AG20443 (cell line): ENCODE results near the gene LRRC7.

Source experiments
- DNase-seq: peaks from one replicate; pipeline ENCODE4 v3.0.0; 2012; ENCODE audit warnings: low spot score, mixed read lengths

The LRRC7 gene

DNA sequence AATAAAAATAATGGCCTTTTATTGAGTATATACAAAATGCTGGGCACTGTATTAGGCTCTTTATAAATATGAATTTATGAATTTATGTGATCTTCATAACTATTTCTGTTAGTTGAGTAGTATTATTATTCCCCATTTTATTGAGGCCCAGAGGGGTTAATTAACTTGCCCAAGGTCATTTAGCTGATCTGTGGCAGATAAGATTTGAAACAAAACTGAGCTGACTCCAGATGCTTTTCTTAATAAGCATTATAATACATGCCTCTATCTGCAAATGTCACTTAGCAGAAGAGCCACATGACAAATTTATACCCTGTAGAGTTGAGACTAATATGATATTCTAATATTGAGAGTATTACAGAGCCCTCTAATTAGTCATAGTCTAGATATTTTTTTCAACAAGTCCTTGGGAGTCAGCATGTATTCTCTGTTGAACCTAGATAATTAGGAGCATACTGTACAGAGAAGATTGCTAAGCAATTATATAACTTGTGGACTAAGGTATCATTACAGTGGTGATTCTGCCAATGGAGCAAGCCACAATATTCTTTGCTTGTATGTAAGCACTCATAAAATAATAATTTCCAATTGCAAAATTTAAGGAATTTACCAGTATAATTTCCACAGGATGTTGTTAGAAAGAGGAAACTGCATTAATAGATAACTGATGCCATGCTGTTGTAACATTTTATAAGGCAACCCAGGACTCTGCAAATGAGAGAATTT, 525.7 kb downstream of the LRRC7 start:
- no peak for DNase-seq

DNA sequence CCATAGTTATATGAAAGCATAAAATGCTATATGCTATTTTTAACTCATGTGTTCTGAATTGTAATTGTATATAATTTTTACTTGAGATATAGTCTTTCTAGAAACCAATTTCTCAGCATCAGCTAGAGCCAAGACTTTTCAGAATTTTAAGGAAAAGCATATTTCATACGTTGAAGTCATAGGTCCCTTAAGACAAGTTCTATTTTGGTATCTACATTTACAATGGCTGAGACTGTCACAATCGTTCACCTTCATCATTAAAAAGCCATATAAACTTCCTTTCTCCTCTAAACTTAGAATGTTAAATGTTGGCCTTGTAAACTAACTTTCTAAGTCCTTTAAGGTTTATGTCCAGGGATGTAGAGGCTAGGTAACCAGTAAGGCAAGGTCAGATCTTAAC, 533.5 kb downstream of the LRRC7 start:
- no peak for DNase-seq

DNA sequence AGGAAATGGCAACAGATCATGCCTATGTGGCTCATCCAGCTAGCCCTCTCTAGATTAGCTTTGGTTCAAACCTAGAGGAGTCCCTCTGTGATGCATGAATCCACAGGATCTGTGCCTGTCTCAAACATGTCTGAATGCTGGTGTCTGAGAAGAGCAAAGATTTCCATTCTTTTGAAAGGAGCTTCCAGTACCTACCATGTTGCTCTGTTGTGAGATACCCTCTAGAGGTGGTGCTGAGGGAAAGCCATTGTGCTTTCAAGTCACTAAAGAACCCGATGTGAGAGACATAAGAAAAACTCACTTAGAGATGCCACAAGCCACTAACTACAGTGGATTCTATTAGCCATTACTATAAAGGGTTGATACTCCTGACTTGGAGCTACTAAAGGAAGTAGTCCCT, 534.1 kb downstream of the LRRC7 start:
- DNase-seq = no peak

DNA sequence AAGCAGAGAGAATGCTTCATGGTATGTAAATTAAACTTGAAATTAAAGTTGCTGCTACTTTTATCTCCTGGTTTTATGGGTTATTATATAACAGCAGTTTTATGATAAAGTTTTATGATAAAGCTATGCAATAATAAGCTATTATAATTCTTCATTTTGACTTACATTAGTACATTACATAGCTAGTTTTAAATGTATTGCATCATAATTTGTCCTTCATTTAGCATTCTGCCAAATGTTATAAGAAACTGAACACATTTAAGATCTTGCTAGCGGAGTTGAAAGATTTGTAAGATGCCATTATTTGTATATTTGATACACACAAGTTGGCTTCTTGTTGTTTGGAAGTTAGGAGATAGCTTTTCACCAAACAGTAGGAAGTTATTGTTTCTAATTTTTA, 536.0 kb downstream of the LRRC7 start:
- DNase-seq = no peak

DNA sequence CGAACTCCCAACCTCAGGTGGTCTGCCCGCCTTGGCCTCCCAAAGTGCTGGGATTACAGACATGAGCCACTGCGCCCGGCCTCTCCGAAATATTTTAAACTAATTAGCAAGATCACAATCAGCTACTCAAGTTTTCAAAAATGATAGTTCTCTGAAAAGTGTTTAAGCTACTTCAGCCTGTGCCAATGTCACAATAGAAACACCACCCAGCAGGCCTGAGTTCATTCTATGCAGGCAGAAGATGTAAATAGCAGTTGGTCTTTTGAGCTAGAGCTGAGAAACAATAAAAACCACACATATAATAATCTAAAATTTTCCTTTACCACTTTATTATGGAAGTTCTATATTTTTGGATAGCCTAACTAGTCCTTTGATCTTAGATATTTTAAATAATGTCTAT, 541.5 kb downstream of the LRRC7 start:
- DNase-seq = no peak

DNA sequence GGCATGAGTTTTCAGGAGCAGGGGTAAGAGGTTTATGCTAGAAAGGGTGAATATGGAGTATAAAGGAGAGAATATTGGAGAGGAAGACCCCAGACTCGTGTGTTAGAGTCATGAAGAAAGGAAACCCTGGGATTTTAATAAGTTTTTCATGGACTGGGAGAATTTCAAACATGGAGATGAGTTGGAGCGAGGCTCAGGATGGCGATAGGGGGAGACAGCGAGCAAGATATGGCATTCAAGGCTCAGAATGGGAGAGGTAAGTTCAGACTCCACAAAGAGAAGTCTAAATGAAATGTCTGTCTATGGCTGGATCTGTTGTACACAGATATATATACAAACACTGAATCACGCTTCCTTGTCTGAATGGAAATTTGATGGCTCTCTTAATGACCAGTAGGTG, 545.1 kb downstream of the LRRC7 start:
- no peak for DNase-seq

DNA sequence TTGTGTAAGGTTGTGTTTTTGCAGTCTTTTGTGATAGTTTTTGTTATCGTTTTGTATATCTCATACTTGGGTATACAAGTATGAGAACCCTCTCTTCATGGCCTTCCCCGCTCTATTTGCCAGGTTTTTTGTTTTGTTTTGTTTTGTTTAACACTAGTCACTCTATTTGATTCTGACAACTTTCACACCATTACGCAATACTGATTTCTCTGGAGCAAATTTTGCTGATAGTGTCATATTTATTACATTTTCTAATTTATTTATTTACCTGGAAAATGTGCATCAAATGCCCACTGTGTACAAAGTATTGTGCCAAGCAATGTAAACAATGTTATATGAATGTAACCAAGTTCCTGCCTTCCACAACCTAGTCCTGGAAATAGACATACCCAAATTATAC, 547.6 kb downstream of the LRRC7 start:
- no peak for DNase-seq

DNA sequence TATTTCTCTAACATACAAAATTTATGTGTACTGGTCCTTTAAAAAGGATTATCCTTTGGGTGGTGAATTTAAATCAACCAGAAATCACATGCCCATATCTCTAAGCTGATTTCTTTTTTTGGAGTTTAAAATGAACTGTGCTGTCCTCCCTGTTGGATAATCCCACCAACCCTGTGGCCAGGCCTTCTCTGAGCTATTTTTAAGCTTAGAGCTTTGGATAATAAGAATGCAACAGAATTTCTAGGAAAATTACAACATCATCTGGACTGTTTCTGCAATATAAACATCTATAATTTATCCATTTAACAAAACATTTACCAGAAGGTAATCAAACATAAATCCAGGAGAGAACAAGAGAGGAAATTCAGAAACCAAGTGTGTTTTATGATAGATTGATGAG, 549.3 kb downstream of the LRRC7 start:
- DNase-seq = no peak

DNA sequence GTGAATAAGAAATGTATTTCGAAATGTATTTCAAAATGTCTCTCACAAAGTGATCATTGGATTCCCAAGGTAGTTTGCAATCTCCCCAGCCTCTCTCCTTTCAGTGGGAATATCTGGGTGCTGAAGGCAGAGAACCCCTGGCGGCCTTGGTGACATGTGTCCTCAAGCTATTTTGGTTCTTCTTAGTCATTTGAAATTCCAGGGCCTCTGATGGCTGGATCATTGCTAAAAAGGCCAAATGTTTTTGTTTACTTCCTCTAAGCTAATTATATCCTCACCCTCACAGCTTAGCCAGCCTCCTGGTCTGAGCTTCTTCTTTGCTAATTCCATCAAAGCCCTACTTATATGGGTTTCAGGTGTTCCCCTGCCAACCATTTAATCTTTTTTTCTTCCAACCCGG, 566.4 kb downstream of the LRRC7 start:
- peak; percentile 17 for DNase-seq

DNA sequence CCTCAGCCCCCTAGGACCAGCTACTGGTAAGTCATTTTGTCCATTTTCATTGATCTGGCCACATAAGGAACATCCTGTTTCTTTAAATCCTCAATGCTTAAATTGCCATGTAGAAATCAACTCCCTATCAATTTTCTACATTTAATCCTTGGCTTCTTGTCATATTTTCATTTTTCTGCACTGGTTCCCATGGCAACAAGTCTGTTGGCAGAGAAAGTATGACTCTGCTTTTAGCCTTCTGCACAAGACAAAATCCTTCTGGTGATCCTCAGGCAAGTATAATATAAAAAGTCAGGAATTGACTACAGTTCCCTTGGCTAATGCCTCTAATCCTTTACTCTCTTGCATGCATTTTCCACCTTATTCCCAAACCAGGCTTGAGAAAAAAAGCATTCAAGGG, 572.6 kb downstream of the LRRC7 start:
- peak; percentile 54 for DNase-seq

DNA sequence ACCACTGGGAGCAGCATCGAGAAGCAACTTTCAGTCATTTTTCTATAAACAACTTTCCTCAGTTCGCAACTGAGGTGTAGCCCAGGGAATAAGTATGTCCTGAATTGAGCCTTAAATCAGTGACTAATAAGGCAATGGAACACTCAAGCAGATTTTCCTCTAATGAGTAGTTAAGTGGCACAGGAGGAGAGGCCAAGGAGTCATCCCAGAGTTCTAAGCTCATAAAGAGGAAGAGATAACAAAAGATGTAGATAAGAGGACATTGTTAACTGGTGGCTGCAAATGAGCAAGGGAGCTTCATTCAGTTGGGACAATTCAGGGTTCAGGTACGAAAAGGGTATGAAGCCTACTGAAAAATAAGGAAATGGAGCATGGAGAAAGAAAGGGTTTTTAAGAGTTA, 573.2 kb downstream of the LRRC7 start:
- DNase-seq = no peak

DNA sequence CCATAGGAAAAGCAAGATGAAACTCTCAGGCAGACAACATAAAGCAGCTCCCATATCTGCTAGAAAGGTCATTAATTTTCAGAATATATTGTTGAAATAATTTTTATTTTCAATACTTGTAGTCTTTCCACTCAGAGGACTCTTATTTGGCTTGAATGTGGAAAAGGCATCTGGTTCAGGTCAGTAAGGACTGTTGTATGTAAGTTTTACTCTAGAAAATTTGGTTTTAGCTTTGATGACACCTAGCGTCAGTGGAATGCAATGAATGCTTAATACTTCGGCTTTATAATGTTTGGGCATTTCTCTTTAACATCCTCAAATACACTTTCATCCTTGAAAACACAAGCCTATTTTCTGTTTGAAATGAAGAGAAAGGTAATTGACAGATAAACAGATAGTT, 574.4 kb downstream of the LRRC7 start:
- peak; percentile 27 for DNase-seq

DNA sequence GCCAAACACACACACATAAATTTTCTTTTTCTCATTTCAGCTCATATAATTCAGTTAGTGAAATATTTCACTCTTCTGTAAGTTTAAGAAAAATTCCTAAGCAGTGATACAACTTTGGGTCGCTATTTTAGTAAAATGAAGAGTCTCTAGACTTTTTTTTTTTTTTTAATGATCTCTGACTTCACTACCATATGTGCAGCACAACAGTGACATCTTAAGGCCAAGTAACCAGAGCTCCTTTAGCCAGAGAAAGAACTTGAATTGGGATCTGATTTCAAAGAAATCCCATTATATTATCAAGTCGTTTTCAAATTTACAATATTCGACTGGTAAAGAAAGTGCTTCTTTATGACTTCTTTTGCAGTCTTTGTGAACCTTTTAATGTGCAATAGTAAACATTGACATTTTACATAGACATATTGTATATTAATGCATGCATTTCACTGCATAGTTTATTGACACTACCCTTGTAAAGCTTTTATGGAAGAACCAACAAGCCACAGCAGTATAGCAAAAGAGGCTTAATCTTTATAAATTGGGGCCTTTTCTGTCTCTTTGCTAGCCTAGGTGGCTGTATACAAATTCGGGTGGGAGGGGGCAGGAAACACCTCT, 575.4 kb downstream of the LRRC7 start:
- peak; percentile 45 for DNase-seq

DNA sequence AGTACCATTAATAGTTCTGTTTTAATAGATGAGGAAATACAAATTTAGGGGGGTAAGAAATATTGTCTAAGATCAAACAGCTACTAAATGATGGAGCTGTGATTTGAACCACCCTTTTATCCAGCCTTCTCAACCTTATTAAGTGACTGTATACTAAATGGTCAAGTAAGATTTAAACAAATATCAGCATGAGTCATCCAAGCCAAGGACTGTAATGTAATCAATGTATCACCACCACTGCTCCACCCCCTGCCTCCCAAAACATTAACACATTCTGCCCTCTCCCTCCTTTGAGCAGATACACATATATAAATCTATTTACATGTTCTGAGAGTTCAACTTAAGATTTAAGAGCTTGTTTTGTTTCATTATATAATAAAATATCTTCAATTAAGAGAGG, 578.8 kb downstream of the LRRC7 start:
- no peak for DNase-seq

DNA sequence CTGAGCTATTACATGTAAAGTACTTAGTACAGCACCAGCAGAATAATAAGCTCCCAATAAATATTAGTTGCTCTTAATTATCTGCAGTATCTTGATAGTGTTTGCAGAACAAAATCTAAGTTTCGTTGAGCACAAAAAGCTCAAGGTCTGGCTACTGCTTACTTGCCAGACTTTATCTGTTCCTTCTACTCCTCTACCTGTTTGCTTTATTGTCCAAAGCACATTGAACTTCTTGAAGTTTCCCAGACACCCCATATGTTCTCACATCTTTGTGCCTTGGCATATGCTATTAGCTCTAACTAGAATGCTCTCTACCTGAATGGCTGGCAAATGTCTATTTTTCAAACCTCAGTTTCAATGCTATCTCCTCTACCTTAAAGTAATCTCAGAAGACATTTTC, 582.7 kb downstream of the LRRC7 start:
- DNase-seq = no peak

DNA sequence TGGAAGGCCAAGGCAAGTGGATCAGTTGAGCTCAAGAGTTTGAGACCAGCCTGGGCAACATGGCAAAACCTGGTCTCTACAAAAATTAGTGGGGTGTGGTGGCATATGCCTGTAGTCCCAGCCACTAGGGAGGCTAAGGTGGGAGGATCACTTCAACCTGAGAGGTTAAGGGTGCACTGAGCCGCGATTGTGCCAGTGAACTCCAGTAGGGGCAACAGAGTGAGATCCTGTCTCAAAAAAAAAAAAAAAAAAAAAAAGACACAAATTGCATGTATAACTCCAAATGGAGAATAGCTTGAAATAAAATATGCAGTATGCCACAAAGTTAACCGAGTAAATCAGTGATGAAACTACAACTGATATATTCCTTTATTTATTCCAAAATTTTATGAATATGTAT, 586.0 kb downstream of the LRRC7 start:
- DNase-seq = no peak

DNA sequence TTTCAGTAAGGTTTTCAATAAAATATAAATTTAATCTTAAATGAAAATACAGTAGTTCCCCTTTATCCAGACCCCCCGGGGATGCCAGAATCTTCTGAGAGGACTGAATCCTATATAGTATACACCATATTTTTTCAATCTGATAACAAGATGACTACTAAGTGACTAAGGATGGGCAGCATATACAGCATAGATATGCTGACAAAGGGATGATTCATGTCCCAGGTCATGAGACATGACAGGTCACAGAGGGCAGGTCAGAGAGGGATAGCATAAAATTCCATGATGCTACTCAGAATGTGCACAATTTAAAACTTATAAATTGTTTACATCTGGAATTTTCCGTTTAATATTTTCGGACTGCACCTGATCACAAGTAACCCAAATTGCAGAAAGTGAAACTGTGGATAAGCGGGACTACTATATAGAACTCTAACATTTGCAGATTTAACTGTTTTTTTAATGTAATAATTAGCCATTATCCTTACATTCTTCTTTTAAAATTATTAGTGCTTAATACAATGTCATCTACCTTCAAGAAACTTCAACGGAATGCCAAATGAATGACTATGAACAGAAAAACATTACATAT, 588.9 kb downstream of the LRRC7 start:
- DNase-seq = no peak

DNA sequence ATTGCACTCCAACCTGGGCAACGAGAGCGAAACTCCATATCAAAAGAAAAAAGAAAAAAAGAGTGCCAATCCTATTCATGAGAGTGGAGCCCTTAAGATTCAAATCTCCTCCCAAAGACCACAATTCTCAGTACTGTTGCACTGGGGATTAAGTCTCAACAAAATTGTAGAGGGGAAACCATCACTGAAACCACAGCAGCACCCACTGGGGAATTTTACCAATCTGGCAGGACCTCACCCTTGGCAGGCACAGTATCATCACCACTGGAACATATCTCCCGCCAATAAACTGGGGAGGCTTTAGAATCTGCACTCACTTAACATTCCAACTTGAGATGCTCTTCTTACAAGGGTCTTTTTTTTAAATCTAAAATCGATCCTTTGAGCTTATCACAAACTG, 596.6 kb downstream of the LRRC7 start:
- DNase-seq = no peak

DNA sequence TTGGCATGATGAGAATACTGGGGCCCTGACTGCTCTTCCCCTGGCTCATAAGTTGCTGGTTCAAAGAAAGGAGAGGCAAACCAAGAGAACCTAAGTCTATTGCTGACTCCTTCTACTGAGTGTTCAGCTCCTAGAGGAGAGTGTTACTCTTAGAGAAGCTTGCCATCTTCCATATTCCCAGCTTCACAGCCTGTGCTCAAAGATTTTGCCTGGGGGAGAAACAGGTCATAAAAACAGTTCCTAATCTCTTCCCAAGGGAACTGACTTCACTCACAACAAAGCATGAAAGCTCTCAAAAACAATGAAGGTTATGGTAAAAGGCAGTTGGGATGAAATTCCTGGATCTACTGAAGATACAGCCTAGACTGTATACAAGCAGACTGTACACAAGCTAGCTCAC, 600.6 kb downstream of the LRRC7 start:
- DNase-seq = no peak

DNA sequence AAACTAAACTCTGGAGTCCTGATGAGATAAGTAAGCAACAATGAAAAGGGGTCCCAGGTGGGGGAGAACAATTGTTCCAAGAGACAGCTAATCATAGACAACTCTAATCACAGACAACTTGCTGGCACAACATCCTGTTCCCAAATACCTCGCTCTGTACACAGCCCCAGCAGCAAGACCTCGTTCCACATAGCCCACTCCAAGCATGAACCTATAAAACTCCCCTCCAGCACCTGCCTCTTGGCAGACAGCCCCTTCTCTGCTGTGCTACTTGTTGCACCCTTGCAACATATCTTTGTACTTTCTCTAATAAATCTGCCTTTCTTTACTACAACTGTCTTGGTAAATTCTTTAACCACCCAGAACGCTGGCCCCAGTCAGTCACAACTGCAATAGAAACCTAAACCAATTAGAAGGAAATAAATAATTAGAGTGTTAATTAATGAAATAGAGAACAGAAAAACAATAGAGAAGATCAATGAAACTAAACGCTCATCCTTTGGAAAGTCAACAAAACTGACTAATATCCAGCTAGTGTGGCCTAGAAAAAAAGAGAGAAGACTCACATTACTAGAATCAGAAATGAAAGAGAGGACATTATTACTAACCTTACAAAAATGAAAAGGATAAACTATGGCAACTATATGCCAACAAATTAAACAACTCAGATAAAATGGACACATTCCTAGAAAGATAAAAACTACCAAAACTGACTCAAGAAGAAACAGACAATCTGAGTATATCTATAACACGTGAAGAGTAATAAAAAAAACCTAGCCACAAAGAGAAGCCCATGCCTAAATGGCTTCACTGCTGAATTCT, 601.5 kb downstream of the LRRC7 start:
- no peak for DNase-seq

DNA sequence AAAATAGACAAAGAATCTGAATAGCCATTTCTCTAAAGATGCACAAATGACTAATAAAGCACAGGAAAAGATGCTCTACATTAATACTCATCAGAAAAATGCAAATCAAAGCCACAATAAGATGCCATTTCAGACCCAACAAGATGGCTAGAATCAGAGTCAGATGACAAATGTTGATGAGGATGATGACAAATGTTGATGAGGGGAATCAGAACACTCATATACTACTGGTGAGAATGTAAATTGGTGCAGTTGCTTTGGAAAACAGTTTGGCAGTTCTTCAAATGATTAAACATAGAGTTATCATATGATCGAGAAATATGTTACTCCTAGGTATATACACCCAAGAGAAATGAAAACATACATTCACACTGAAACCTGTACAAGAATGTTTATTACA, 603.8 kb downstream of the LRRC7 start:
- DNase-seq = no peak
